Panc1 (cell line): ENCODE results near the gene TRMT10A. TPM values are rescaled to one million over a fixed set of nuclear protein-coding genes. Genes with fewer than 3 reads are reported as not detected.
A peak's percentile ranks its signal among the peaks of the same experiment; 100 is the strongest.

Source experiments
- ATAC-seq: fragments of 200-7000 bp; cut with Tn5 transposase; 2 replicates; pipeline ENCODE4 v1.9.1; 2020; ENCODE audit warnings: mild to moderate bottlenecking, moderate library complexity
- Bru-seq: library from RNA; stranded (reverse); fragments of 400-500 nt; gene quantifications from one replicate; lab custom pipeline; 2021; lab: Mats Ljungman, UMichigan
- BruChase-seq, 2 experiments: library from RNA; stranded (reverse); fragments of 400-500 nt; gene quantifications; one replicate each; lab custom pipeline; 2021; lab: Mats Ljungman, UMichigan
- BruUV-seq: library from RNA; stranded (reverse); fragments of 400-500 nt; replicated peaks from 2 replicates; lab custom pipeline; 2021; lab: Mats Ljungman, UMichigan
- CTCF ChIA-PET: fragments of 300-600 bp; sonication (Branson Sonifier 250); formaldehyde crosslinking; loops from one replicate; lab custom pipeline; 2022; ENCODE audit warnings: antibody characterized with exemption; lab: Charles Lee
- POLR2A ChIA-PET: fragments of 300-600 bp; sonication (Branson Sonifier 250); formaldehyde crosslinking; loops from one replicate; lab custom pipeline; 2022; ENCODE audit warnings: antibody characterized with exemption; lab: Charles Lee
- DNase-seq: peaks from one replicate; pipeline ENCODE4 v3.0.0-alpha.2; 2010; ENCODE audit warnings: low read depth, low spot score
- H3K27ac ChIP-seq: 2 replicates; pipeline ENCODE4 v1.5.1; 2011; ENCODE audit warnings: mild to moderate bottlenecking, low read length, inconsistent platforms
- H3K27me3 ChIP-seq: fragments of 200-500 bp; sonication (Bioruptor generic); 2 replicates; pipeline ENCODE4 v1.6.0; 2014; ENCODE audit warnings: low read length, inconsistent platforms; ENCODE audit not compliant: control insufficient read depth, insufficient read depth
- H3K36me3 ChIP-seq: fragments of 200-500 bp; sonication (Bioruptor generic); 2 replicates; pipeline ENCODE4 v1.5.1; 2014; ENCODE audit warnings: inconsistent platforms, mild to moderate bottlenecking, low read length, moderate library complexity; ENCODE audit not compliant: control insufficient read depth, insufficient read depth
- H3K4me1 ChIP-seq: 2 replicates; pipeline ENCODE4 v1.5.1; 2011; ENCODE audit warnings: inconsistent platforms, mild to moderate bottlenecking, low read length, moderate library complexity; ENCODE audit not compliant: control insufficient read depth, insufficient read depth
- H3K4me3 ChIP-seq, 2 experiments: 2 replicates each; pipeline ENCODE4 v1.5.1; 2011 to 2012; ENCODE audit warnings: low read depth in 2 of 2, low read length in 2 of 2, mild to moderate bottlenecking in 2 of 2, inconsistent platforms in 1 of 2, moderate library complexity in 1 of 2
- H3K9me3 ChIP-seq: fragments of 200-500 bp; sonication (Bioruptor generic); 2 replicates; pipeline ENCODE4 v1.5.1; 2014; ENCODE audit warnings: low read depth, mild to moderate bottlenecking, inconsistent platforms, low read length, moderate library complexity; ENCODE audit not compliant: control insufficient read depth, insufficient read depth
- CTCF ChIP-seq: fragments of 450-650 bp; IDR thresholded peaks from 2 replicates; pipeline ENCODE4 v1.5.1; 2017; ENCODE audit warnings: mild to moderate bottlenecking
- POLR2AphosphoS5 ChIP-seq: IDR thresholded peaks from 2 replicates; pipeline ENCODE4 v1.6.1; 2012; ENCODE audit warnings: mild to moderate bottlenecking, low read depth, low read length, moderate library complexity
- REST ChIP-seq, 2 experiments: IDR thresholded peaks; 2 replicates each; pipeline ENCODE4 v1.6.1; 2011 to 2012; ENCODE audit warnings: low read depth in 2 of 2, control low read depth in 1 of 2, low read length in 1 of 2, mild to moderate bottlenecking in 1 of 2, moderate library complexity in 1 of 2; ENCODE audit not compliant: insufficient read depth in 1 of 2
- SIN3A ChIP-seq: IDR thresholded peaks from 2 replicates; pipeline ENCODE4 v1.6.1; 2012; ENCODE audit warnings: low read depth, mild to moderate bottlenecking, low read length, moderate library complexity, borderline replicate concordance; ENCODE audit not compliant: insufficient read depth
- TCF7L2 ChIP-seq: IDR thresholded peaks from 2 replicates; pipeline ENCODE4 v1.6.1; 2011; ENCODE audit warnings: mild to moderate bottlenecking, low read depth, low read length, inconsistent platforms
- in situ Hi-C: cut with HindIII; loops from 2 replicates; pipeline ENCODE4 v1.10.0; 2016; ENCODE audit warnings: low sequenced_read_pairs, low pct_unique_long_range_greater_than_20kb
- intact Hi-C: fragments of 100-400 bp; cut with micrococcal nuclease; formaldehyde crosslinking; loops from one replicate; pipeline ENCODE4 v1.10.0; 2022; ENCODE audit not compliant: unreplicated experiment
- long read RNA-seq: library from polyadenylated mRNA; unstranded; transcript quantifications from one replicate; pipeline ENCODE4 v2.0.0, GENCODE V29; 2021; ENCODE audit not compliant: unreplicated experiment
- polyA plus RNA-seq: library from polyadenylated mRNA; unstranded; fragments of >200 nt; gene quantifications from one replicate; pipeline ENCODE4 v1.2.1, GENCODE V29; 2012; ENCODE audit warnings: missing spikeins; ENCODE audit not compliant: insufficient read length
- total RNA-seq: library from RNA; stranded (reverse); gene quantifications from one replicate; pipeline ENCODE4 v1.2.1, GENCODE V29; 2021; ENCODE audit not compliant: unreplicated experiment

Gene TRMT10A
- 1.4 TPM for total RNA-seq
- polyA plus RNA-seq = 1.0 TPM
- percentile 43 among the genes with signal in this experiment for Bru-seq, nascent RNA
- BruChase-seq, experiment 1, labeled RNA remaining after a 2-hour chase = percentile 46 among the genes with signal in this experiment
- percentile 54 among the genes with signal in this experiment for BruChase-seq, experiment 2, labeled RNA remaining after a 6-hour chase
- long read RNA-seq, partial matches to known transcripts = 1 of 7 reads
- long read RNA-seq, other reads (novel, unspliced or antisense) = 2 of 7 reads

GRCh38 chr4:99563310-99564186 lies at the start of gene TRMT10A:
TRMT10A (minus strand) TSS chr4:99564039; CDS start chr4:99559338, 4,701 bp downstream.
- POLR2A ChIA-PET = interaction anchor here (0.6 kb wide), 1 partner anchor 632 kb away, joined by 6 read pairs; no protein-coding TSS in a partner anchor
- intact Hi-C loops = loop anchor here (5.0 kb wide), 2 partner anchors 324 to 384 kb away; partner anchors contain the start of gene DNAJB14
- Histone ChIP-seq H3K27ac (peak within 1 kb of the TSS; percentile 88), H3K4me1 (no peaks in the 10 kb centered on the region), H3K4me3 (peak within 1 kb of the TSS; percentile 71 to 88), H3K27me3 (no peaks in the 10 kb centered on the region), H3K9me3 (no peaks in the 10 kb centered on the region), H3K36me3 (no peaks in the 10 kb centered on the region)
- DNase-seq (peak; percentile 81), ATAC-seq (peak; percentile 99)
- in situ Hi-C loops = no loop called here
- no TSS peak for BruUV-seq
- TF ChIP-seq TCF7L2 (no peak), REST (IDR thresholded peaks at IDR 0.05; ENCODE audit: insufficient read depth in 1 of 2, low read depth in 2 of 2, low read length in 1 of 2) (no peak), SIN3A (no peak), POLR2AphosphoS5 (no peak), CTCF (no peak)
- CTCF ChIA-PET = no interaction called here

GRCh38 chr4:99612704-99613103 lies 48.9 kb upstream of the TRMT10A start:
- Histone ChIP-seq H3K27ac (no peak overlapping the region), H3K4me1 (no peaks in the 10 kb centered on the region), H3K36me3 (no peaks in the 10 kb centered on the region; the same call in 1 of the 2 replicates), H3K9me3 (no peaks in the 10 kb centered on the region), H3K4me3 (no peak overlapping the region), H3K27me3 (no peaks in the 10 kb centered on the region)
- ATAC-seq (no peak), DNase-seq (no peak)
- TF ChIP-seq TCF7L2 (no peak), REST (IDR thresholded peaks at IDR 0.05; ENCODE audit: insufficient read depth in 1 of 2, low read depth in 2 of 2, low read length in 1 of 2) (no peak), SIN3A (no peak), POLR2AphosphoS5 (no peak), CTCF (no peak)
- ChIA-PET CTCF (no interaction called here), POLR2A (no interaction called here)
- intact Hi-C loops (no loop called here), in situ Hi-C loops (no loop called here)
- no TSS peak for BruUV-seq
